GM21367 (cell line): Measurements from ENCODE around the gene HSD3B1.
"Not testable (repeated sequence)": the region's sequence is repeated elsewhere in the genome, so short reads cannot be mapped to it uniquely, and the experiment has no call there.

Experiments used
- ATAC-seq: cut with Tn5 transposase; IDR thresholded peaks from one replicate; pipeline ENCODE4 v1.9.1; 2021; ENCODE audit not compliant: unreplicated experiment

Gene HSD3B1

GRCh38 chr1:119552656-119553055, 45.6 kb downstream of the HSD3B1 start:
- not testable (repeated sequence) for ATAC-seq

- ATAC-seq, result not testable (repeated sequence)
These were observed 46.5 kb downstream of the HSD3B1 start for GRCh38 chr1:119553302-119554071.

- no peak for ATAC-seq
These were observed 47.2 kb downstream of the HSD3B1 start for GRCh38 chr1:119554183-119554582.

GRCh38 chr1:119556423-119556822, 49.4 kb downstream of the HSD3B1 start:
- no peak for ATAC-seq

GRCh38 chr1:119560402-119560801, 53.4 kb downstream of the HSD3B1 start:
- not testable (repeated sequence) for ATAC-seq

GRCh38 chr1:119564548-119564947, 57.5 kb downstream of the HSD3B1 start:
- ATAC-seq, result peak; percentile 50
